GM19452 (cell line): ENCODE results near the gene STEAP1.

Experiments
- ATAC-seq: cut with Tn5 transposase; IDR thresholded peaks from one replicate; pipeline ENCODE4 v1.9.1; 2021; ENCODE audit not compliant: unreplicated experiment

The STEAP1 gene

DNA sequence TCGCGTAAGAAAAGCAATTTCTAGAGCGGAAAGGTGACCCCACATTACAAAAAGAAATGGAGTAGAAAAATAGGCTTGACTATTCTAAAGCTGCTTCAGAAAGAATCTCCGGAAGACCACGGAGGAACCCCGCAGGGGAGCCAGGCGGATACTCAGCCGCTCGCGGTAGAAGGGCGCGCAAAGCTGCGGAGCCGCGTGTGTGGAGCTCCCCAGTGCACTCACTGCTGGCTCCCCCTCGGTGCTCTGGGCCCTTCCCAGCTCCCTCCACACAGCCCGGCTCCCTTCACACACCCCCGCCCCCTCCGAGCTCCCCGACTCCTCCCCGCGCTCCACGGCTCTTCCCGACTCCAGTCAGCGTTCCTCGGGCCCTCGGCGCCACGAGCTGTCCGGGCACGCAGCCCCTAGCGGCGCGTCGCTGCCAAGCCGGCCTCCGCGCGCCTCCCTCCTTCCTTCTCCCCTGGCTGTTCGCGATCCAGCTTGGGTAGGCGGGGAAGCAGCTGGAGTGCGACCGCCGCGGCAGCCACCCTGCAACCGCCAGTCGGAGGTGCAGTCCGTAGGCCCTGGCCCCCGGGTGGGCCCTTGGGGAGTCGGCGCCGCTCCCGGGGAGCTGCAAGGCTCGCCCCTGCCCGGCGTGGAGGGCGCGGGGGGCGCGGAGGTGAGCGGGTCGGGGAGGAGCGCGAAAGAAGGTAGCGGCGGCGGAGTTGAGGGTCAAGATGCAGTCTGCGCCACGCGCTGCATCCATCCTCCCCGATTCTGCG lies 57.3 kb downstream of the STEAP1 start, which contains the start of gene STEAP2:
Gene STEAP2, plus strand, starts transcription at position 350 of the 758 bp plus-strand sequence. CDS start 13,343 bp downstream, outside the sequence.
- peak; percentile 92 for ATAC-seq

- no peak for ATAC-seq
These were observed 57.9 kb downstream of the STEAP1 start for GRCh38 chr7:90212149-90212495.

DNA sequence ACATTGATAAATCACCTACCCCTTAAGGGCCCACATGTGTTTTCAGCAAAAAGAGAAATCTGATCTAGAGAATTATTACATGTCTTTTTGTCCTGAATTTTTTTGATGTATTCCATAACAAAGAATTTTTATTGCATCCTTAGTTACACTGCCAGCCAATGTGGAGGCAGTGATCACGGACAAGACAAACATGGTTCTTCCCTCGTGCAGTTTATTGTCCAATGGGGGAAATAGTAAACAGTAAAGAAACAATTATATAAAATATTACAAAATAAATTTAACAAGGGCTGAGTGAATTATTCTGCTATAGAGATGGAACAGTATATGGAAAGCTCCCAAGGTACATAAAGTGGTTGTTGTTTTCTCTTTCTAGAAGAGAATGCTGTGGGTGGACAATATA lies 59.3 kb downstream of the STEAP1 start:
- no peak for ATAC-seq
